DND-41 (cell line): ENCODE data around the gene IGSF21.

Source experiments
- EZH2 ChIP-seq: IDR thresholded peaks from 3 replicates; pipeline ENCODE4 v1.6.1; 2012; ENCODE audit warnings: borderline replicate concordance, low read depth, mild to moderate bottlenecking, moderate library complexity, low read length, inconsistent platforms; ENCODE audit not compliant: severe bottlenecking
- TF ChIP-seq, protein P1 (sequence below): IDR thresholded peaks from 2 replicates; pipeline ENCODE4 v1.5.1; 2012; ENCODE audit warnings: borderline replicate concordance, low read length, moderate library complexity, mild to moderate bottlenecking; ENCODE audit not compliant: poor library complexity, severe bottlenecking; ENCODE audit errors: extremely low read depth

DNA sequence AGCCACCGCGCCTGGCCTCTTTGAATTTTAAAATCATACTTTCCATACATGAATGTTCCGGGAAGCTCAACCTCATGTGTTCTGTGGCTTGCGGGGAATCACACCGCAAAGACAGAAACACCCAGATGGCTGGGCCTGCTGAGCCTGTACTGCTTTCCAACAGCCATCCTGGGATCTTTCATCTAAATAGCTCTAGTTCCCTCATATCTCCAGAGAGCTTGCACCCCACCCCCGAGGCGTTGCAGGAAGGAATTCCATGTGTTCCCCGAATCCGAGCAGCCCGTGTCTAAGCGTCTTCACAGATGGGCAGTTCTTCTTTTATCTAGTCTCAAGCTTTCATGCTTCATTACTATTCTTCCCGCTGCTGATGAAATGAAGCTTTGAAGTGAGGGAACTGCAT lies 66.4 kb downstream of the IGSF21 start:
- TF ChIP-seq, protein P1, sequence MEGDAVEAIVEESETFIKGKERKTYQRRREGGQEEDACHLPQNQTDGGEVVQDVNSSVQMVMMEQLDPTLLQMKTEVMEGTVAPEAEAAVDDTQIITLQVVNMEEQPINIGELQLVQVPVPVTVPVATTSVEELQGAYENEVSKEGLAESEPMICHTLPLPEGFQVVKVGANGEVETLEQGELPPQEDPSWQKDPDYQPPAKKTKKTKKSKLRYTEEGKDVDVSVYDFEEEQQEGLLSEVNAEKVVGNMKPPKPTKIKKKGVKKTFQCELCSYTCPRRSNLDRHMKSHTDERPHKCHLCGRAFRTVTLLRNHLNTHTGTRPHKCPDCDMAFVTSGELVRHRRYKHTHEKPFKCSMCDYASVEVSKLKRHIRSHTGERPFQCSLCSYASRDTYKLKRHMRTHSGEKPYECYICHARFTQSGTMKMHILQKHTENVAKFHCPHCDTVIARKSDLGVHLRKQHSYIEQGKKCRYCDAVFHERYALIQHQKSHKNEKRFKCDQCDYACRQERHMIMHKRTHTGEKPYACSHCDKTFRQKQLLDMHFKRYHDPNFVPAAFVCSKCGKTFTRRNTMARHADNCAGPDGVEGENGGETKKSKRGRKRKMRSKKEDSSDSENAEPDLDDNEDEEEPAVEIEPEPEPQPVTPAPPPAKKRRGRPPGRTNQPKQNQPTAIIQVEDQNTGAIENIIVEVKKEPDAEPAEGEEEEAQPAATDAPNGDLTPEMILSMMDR, result no peak
- no peak for TF ChIP-seq EZH2
